Thyroid gland (tissue), 4 donors: ENCODE data around the gene ZNF407.

Source experiments
- POLR2A ChIP-seq, 2 donors: fragments of 450-650 bp; IDR thresholded peaks; one replicate each; pipeline ENCODE4 v1.6.1; 2017; ENCODE audit warnings: antibody characterized with exemption in 2 of 2, mild to moderate bottlenecking in 2 of 2, moderate library complexity in 1 of 2
- TF ChIP-seq, protein P1 (sequence below), 6 experiments: fragments of 200-600 bp in 3 of 6; fragments of 450-650 bp in 3 of 6; sonication (generic) in 3 of 6; IDR thresholded peaks; one replicate each; pipeline ENCODE4 v1.5.1; 2016 to 2019; ENCODE audit warnings: antibody characterized with exemption in 6 of 6, mild to moderate bottlenecking in 2 of 6, inconsistent platforms in 1 of 6, moderate library complexity in 1 of 6

DNA sequence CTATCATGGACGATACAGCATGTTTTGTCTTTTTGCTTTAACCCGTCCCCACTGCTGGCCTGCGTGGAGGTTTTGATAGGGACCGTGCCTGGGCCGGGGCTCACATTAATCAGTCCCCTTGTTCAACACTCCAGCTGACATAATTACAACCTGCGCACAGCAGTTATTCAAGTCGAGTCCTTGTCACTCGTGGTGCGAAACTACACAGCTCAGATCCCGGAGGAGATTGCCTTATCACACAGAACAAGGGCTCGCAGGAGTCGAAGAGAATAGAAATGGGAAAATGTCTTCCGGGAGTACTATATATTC, 304.4 kb downstream of the ZNF407 start:
- TF ChIP-seq, protein P1, sequence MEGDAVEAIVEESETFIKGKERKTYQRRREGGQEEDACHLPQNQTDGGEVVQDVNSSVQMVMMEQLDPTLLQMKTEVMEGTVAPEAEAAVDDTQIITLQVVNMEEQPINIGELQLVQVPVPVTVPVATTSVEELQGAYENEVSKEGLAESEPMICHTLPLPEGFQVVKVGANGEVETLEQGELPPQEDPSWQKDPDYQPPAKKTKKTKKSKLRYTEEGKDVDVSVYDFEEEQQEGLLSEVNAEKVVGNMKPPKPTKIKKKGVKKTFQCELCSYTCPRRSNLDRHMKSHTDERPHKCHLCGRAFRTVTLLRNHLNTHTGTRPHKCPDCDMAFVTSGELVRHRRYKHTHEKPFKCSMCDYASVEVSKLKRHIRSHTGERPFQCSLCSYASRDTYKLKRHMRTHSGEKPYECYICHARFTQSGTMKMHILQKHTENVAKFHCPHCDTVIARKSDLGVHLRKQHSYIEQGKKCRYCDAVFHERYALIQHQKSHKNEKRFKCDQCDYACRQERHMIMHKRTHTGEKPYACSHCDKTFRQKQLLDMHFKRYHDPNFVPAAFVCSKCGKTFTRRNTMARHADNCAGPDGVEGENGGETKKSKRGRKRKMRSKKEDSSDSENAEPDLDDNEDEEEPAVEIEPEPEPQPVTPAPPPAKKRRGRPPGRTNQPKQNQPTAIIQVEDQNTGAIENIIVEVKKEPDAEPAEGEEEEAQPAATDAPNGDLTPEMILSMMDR (IDR thresholded peaks at IDR 0.05): no peak
- TF ChIP-seq POLR2A (IDR thresholded peaks at IDR 0.05): no peak
